Kidney epithelial cell (primary cell): ENCODE results near the gene PGM3. TPM values are rescaled to one million over a fixed set of nuclear protein-coding genes. Genes with fewer than 3 reads are reported as not detected.

Experiments used
- DNase-seq: peaks from one replicate; pipeline ENCODE4 v3.0.0-alpha.2; 2010; ENCODE audit warnings: low read depth
- H3K27me3 ChIP-seq: 2 replicates; pipeline ENCODE4 v1.6.0; 2011; ENCODE audit warnings: low read length; ENCODE audit not compliant: control insufficient read depth, insufficient read depth
- H3K36me3 ChIP-seq: 2 replicates; pipeline ENCODE4 v1.5.1; 2011; ENCODE audit warnings: low read length; ENCODE audit not compliant: control insufficient read depth, insufficient read depth
- H3K4me3 ChIP-seq: 2 replicates; pipeline ENCODE4 v1.5.1; 2011; ENCODE audit warnings: low read depth, mild to moderate bottlenecking, control low read depth, low read length
- CTCF ChIP-seq: IDR thresholded peaks from 2 replicates; pipeline ENCODE4 v1.5.1; 2011; ENCODE audit warnings: mild to moderate bottlenecking, moderate library complexity, low read length, control low read depth, inconsistent platforms; ENCODE audit not compliant: insufficient read depth, poor library complexity, severe bottlenecking
- total RNA-seq: library from RNA; depleted of rRNA; stranded (reverse); fragments of >200 nt; gene quantifications from 2 replicates; pipeline ENCODE4 v1.2.3, GENCODE V29; 2015

The PGM3 gene
- total RNA-seq, 1 donor from 2014 or later, result 26.3 TPM

DNA sequence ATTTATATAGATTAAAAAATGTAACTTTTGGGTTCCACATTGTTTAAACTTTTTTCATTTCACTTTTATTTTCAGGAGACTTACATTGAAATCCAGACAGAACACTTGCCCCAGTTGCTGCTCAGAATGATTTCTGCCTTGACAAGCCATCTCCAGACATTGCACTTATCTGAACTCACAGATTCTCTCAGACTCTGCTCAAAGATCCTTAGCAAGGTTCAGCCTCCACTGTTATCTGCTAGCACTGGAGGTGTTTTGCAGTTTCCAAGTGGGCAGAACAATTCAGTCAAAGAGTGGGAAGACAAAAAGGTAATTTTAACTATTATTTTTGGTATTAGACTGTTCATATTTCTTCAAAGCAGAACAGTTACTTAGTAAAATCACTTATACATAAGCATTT lies 67.6 kb downstream of the PGM3 start:
- DNase-seq, result no peak
- no peaks in the 10 kb centered on the region for H3K27me3 ChIP-seq
- H3K36me3 ChIP-seq, result no peaks in the 10 kb centered on the region
- H3K4me3 ChIP-seq, result no peak overlapping the region
- no peak for TF ChIP-seq CTCF

GRCh38 chr6:83124553-83124952 lies 68.5 kb downstream of the PGM3 start:
- Histone ChIP-seq H3K36me3 (no peaks in the 10 kb centered on the region), H3K27me3 (no peaks in the 10 kb centered on the region), H3K4me3 (no peak overlapping the region)
- DNase-seq, result no peak
- TF ChIP-seq CTCF, result no peak

- no peak for DNase-seq
- no peak for TF ChIP-seq CTCF
- H3K4me3 ChIP-seq, result no peak overlapping the region
- no peaks in the 10 kb centered on the region for H3K36me3 ChIP-seq
- H3K27me3 ChIP-seq, result no peaks in the 10 kb centered on the region
Observed at GRCh38 chr6:83119742-83120300, 73.2 kb downstream of the PGM3 start.

DNA sequence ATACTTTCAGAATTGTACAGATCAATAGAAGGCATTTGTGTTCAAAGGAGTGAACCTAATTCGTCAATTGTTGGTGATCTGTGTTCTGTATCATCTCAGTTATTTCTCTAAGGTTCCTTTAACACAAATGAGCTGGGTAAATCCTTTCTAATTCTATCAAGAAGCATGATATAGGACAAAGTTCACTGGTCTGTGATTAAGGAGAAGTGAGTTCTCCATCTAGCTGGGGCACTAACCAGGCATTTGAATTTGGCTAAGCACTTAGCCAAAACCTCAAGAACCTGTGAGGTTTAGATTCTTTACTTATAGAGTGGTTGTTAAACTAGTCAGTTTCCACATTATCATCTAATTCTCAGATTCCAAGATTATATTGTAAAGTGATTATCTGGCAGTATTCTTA lies 75.3 kb downstream of the PGM3 start:
- DNase-seq, result no peak
- TF ChIP-seq CTCF, result no peak
- no peak overlapping the region for H3K4me3 ChIP-seq
- no peaks in the 10 kb centered on the region for H3K27me3 ChIP-seq
- H3K36me3 ChIP-seq, result no peaks in the 10 kb centered on the region

Other genes starting within 250 kb of the PGM3 start
- gene UBE3D, start 127.4 kb downstream of the PGM3 start, total RNA-seq, result 11.6 and 12.1 TPM in 2 replicates
- 11.7 and 17.0 TPM in 2 replicates for gene DOP1A, start 125.6 kb downstream of the PGM3 start, total RNA-seq
- gene RWDD2A, start 92 bp upstream of the PGM3 start, total RNA-seq, result 4.3 and 4.6 TPM in 2 replicates
- gene ME1, start 237.8 kb upstream of the PGM3 start, total RNA-seq, result 13.8 and 18.6 TPM in 2 replicates